HPDE6-E6E7 (cell line): ENCODE measurements around the gene ADM2.
"Not testable (repeated sequence)": the region's sequence is repeated elsewhere in the genome, so short reads cannot be mapped to it uniquely, and the experiment has no call there.

Source experiments
- DNase-seq: peaks from one replicate; pipeline ENCODE4 v3.0.0; 2011; ENCODE audit warnings: missing footprints; ENCODE audit errors: extremely low spot score

Gene ADM2

DNA sequence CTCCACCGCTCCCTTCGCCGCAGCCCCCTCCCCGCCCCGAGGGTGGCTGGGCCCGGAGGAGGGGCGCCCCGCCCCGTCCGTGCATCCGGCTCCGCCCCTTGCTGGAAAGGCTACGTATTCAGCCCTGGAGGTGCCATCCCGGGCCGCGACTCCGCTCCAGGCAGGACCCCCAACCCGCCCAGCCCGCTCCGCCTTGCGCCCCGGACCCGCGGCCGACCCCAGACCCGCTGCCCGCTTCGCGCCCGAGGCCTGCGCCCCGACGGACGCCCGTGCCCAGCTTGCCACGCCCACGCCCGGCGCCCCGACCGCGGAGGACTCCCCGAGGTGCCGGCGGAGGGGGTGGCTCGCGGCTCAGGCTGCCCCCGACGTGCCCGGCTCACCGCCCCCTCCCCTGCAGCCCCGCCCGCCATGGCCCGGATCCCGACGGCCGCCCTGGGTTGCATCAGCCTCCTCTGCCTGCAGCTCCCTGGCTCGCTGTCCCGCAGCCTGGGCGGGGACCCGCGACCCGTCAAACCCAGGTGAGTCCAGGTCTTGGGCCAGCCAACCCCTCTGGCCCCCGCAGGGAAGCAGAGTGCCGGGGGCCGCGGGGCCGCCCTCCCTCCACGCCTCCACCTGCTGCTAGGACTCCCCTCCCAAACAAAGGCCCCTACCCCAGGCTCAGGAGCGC, at the start of gene ADM2:
Gene ADM2 (plus strand): TSS at position 104 of the 667 bp plus-strand sequence. CDS start 305 bp downstream, at position 409.
- no peak for DNase-seq

DNA sequence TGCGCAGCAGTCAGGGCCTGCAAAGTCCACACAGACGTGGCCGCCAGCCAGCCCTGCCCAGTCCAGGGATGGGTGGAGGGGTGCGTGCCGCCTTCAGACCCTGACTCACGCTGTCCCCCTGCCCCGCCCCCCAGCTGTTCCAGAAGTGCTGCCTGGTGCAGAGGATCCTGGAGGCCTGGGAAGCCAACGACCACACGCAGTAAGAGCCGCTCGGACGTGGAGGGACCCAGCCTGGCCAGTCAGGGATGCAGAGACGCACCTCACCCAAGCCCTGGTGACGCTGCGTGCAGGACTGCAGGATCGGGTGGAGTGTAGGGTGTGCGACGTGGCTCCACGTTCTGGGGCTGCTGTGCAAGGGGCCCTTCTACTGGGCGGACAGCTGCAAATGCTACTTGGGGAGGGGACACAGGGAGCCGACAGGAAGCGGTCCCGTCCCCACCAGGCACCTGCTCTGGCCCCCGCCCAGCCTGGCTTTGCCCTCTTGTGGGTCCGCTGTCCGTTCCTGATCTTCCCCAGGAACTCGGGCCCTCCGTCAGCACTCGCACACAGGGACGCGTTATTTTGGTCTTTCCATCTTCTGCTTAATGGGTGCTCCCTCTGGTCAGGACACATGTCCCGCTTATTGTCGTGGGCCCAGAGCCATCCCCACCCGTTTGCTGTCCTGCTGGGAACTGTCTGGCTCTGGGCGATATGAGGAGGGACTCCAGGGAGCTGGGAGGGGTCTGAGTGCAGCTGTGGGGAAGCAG, 49.0 kb upstream of the ADM2 start:
- no peak for DNase-seq

- DNase-seq = not testable (repeated sequence)
These were observed 48.3 kb upstream of the ADM2 start for GRCh38 chr22:50432877-50433510.

- DNase-seq = no peak
These were observed 46.5 kb upstream of the ADM2 start for GRCh38 chr22:50434849-50435248.

DNA sequence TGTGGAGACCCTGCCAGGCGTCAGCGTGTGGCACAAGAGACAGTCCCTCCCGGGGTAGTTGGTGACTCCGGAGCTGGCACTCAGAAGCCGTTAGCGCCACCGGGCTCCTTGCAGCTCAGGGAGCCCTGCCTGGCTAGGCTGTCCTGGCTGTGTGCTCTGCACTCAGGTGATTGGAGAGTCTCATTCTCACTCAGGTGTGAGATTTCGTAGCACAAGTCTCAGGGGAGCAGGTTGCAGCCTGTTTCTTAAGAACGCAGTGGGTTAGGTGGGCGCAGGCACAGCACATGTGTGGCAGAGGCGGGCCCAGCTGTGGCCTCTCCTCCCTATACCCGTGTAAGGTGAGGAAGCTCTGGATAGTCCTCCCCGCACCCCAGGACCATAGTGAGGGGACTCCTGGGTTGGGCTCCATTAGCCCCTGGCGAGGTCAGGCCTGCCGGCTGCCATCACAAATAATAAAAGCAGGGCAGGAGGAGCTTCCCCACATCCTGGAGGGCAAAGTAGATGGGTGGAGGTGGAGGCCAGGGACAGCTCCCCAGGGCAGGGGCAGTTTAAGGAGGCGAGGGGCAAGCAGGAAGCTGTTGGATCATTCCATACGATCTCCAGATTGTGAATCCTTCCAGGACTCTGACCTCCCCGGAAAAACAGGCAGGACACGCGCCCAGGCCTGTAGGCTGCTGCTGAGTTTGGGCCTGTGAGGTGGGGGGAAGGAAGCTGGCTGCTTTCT, 45.9 kb upstream of the ADM2 start:
- DNase-seq = no peak

GRCh38 chr22:50436015-50436830, 45.1 kb upstream of the ADM2 start:
- DNase-seq = no peak

GRCh38 chr22:50436841-50437341, 44.5 kb upstream of the ADM2 start:
- DNase-seq = no peak

DNA sequence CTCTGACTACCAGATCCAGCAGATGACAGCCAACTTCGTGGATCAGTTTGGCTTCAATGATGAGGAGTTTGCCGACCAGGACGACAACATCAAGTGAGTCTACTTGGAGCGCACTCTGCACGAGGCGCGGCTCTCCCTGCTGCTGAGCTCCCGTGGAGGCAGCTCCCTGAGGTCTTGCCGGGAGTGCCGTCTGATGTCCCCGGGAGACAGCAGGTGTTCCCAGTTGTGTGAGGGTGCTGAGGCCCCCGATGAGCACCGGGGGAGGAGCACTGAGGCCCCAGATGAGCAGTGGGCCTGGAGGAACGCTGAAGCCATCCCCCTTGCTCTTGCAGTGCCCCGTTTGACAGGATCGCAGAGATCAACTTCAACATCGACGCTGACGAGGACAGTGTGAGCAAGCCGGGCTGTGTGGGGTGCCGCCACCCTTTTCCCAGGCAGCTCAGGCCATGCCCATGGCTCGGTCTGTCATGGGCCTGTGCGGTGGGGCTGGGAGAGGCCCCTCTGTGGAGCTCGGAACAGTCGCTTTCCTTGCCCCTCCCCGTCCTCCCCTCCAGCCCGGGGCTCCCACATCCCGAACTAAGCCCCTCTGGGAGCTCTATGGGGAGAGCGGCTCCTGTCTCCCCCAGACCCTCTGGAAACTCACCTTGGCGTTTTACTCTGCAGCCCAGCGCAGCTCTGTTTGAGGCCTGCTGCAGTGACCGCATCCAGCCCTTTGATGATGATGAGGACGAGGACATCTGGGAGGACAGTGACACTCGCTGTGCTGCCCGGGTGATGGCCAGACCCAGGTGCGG, 43.6 kb upstream of the ADM2 start:
- no peak for DNase-seq

DNA sequence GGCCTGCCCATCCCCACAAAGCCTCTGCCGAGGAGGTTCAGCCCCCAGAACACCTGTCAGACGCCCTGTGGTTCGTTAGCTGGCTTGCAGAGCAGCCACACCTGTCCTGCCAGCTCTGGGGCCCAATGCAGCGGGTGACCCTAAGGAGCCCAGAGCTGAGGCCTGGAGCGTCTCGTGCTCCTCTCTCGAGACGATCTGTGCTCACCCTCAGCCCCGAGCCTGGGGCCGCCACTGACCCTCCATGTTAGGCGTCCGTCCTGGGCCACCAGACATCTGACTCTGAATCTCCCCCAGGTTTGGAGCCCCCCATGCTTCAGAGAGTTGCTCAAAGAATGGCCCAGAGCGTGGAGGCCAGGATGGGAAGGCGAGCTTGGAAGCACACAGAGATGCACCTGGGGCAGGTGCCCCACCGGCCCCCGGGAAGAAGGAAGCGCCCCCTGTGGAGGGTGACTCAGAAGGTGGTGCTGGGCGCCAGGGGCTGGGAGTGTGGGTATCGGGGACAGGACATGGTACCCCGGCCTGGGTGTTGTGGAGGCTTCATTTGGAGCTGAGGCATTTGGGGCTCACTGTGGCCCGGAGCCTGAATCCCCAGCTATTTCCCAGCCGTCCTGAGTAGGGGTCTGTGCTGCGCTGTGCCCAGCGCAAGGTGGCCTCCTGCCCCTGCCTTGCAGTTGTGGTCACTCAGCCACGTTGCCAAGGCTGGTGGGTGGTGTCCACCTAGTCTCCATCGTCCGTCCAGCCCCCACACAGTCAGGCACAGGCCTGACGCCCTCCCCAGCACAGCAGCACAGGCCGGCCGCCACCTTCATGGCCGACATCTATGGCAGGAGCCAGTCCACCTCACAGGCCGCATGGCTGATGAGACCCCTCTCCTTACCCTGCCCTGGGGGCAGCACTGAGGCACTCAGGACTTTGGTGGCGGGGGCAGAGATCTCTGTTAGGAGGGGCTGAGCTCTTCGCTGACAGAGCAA, 42.8 kb upstream of the ADM2 start:
- DNase-seq = no peak

GRCh38 chr22:50439314-50439870, 42.0 kb upstream of the ADM2 start:
- no peak for DNase-seq

GRCh38 chr22:50439871-50440331, 41.4 kb upstream of the ADM2 start:
- DNase-seq = no peak

DNA sequence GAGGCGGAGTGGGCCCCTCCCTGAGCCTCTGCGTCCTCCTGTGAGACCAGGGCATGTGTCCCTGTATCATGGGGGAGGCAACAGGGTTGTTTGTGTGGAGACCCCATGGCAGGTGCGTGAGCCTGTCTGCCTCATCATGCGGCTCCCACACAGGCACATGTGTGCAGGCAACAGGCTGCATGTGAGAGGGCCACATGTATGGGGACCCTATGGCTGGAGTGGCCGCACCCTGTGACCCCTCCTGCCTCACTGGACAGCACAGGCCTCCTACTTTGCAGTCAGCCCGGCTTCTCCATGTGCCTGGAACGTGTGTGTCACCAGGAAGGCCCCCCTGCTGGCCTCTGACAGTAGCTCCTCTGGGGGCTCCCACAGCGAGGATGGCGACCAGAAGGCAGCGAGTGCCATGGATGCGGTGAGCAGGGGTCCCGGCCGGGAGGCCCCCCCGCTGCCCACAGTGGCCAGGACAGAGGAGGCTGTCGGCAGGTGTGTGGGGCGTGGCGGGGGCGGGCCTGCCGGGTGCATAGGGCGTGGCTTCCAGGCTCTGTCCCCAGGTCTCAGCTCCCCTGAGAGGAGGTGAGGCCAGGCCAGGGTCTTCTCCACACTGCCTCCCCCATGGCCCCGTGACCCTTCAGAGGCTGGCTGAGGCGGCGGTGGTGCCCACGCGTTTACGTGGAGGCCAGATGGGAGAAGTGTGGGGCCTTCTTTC, 40.6 kb upstream of the ADM2 start:
- DNase-seq = no peak

DNA sequence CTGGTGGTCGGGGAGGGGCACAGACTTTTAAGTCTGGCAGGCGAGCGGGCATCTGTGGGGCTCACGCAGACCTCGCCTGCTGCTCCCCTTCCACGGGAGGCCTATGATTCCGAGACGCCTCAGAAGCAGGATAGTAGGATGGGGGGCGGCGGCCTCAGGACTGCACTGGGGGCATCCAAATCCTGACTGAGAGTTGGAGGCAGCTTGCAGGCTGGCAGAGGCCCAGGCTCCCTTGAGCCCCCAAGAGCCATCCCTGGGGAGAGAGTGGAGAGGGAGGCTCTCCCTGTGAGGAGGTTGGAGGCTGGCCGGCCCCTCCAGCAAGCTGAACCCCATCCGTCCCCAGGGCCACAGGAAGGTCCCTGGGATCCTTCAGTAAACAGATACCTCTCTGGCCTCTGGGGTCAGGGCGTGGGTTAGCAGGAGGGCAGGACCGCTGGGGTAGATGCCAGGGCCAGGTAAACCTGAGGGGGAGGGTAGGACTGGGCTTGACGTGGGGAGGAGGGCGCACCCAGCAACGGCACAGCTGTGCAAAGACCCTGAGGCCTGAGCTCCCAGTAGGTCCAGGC, 39.8 kb upstream of the ADM2 start:
- DNase-seq = no peak

- DNase-seq = no peak
These were observed 38.1 kb upstream of the ADM2 start for GRCh38 chr22:50443197-50443596.

DNA sequence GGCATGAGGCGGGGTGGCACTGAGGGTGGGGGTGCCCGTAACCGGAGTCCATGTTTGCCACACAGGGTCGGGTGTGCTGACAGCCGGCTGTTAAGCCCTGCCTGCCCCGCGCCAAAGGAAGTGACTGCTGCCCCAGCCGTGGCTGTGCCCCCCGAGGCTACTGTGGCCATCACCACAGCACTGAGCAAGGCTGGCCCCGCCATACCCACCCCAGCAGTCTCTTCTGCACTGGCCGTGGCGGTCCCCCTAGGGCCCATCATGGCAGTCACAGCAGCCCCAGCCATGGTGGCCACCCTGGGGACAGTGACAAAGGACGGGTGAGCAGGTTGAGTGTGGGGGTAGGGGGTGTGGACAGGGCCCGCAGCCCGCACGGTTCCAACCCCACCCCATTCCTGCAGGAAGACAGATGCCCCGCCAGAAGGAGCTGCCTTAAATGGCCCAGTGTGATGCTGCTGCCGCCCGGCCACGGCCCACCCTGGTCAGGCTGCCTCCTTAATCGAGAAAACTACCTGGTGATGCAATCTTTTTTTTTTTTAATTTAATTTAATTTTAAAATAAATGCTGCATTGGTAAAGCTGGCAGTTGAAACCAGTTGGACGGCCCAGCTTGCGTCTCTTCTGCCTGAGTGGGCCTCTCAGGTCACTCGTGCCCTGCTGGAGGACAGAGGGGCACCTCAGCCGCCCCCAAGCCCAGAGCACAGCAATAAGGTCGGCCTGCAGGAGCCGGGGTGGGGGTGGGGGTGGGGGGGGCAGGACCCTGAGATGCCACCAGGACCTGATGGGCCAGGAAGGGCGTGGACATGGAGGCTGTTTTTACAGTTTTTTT, 37.3 kb upstream of the ADM2 start:
- no peak for DNase-seq

GRCh38 chr22:50444663-50445062, 36.7 kb upstream of the ADM2 start:
- DNase-seq = no peak
